ENCODE results near the gene ZNF805.

- TF ChIP-seq CTCF (conservative IDR thresholded peaks at IDR 0.05; ENCODE audit: low read depth, low read length) (no peak), EZH2 (IDR thresholded peaks at IDR 0.05; ENCODE audit: low read length, unreplicated experiment) (no peak)
Measured at GRCh38 chr19:57276430-57276829, 36.0 kb downstream of the ZNF805 start.
